Epithelial cell of proximal tubule (primary cell): ENCODE data around the gene HS6ST2. TPM values are rescaled to one million over a fixed set of nuclear protein-coding genes. Genes with fewer than 3 reads are reported as not detected.

Experiments
- DNase-seq: peaks from one replicate; pipeline ENCODE4 v3.0.0-alpha.2; 2011; ENCODE audit warnings: low read depth
- H3K4me3 ChIP-seq: 2 replicates; pipeline ENCODE4 v1.5.1; 2011; ENCODE audit warnings: low read depth, mild to moderate bottlenecking, low read length
- CTCF ChIP-seq: conservative IDR thresholded peaks from 2 replicates; pipeline ENCODE4 v1.5.1; 2012; ENCODE audit warnings: low read depth, mild to moderate bottlenecking, low read length
- total RNA-seq: library from RNA; depleted of rRNA; stranded (reverse); fragments of >200 nt; gene quantifications from 2 replicates; pipeline ENCODE4 v1.2.3, GENCODE V29; 2015

Gene HS6ST2
- total RNA-seq, 1 donor from 2014 or later: 9.2 TPM

GRCh38 chrX:132843363-132843762 lies 115.1 kb downstream of the HS6ST2 start:
- no peak for TF ChIP-seq CTCF
- no peak for DNase-seq
- H3K4me3 ChIP-seq: no peak overlapping the region

- H3K4me3 ChIP-seq: no peak overlapping the region
- no peak for DNase-seq
- no peak for TF ChIP-seq CTCF
These were observed 115.8 kb downstream of the HS6ST2 start for GRCh38 chrX:132842460-132843238.

DNA sequence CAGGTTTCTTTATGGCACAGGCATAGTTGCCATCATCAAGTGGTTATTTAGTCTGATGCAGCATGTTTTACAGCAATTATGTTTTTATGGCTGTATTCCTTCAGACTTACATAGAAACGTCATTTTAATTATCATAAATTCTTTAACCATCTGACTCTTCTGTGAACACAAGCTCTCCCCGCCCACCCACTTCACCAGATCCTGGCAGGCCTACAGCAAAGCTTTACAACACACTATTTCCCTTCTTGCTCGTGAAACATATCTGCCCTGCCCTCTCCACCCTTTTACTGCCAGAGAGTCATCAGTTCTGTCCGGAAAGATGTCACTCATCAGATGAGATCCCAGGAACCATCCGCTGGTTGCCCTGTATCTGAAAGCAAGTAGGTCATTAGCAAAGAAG lies 120.5 kb downstream of the HS6ST2 start:
- no peak for DNase-seq
- no peak for TF ChIP-seq CTCF
- no peak overlapping the region for H3K4me3 ChIP-seq

GRCh38 chrX:132837126-132837525 lies 121.3 kb downstream of the HS6ST2 start:
- DNase-seq: peak; percentile 33
- no peak for TF ChIP-seq CTCF
- H3K4me3 ChIP-seq: no peak overlapping the region

- no peak overlapping the region for H3K4me3 ChIP-seq
- TF ChIP-seq CTCF: no peak
- DNase-seq: no peak
These were observed 122.0 kb downstream of the HS6ST2 start for GRCh38 chrX:132836471-132836870.

DNA sequence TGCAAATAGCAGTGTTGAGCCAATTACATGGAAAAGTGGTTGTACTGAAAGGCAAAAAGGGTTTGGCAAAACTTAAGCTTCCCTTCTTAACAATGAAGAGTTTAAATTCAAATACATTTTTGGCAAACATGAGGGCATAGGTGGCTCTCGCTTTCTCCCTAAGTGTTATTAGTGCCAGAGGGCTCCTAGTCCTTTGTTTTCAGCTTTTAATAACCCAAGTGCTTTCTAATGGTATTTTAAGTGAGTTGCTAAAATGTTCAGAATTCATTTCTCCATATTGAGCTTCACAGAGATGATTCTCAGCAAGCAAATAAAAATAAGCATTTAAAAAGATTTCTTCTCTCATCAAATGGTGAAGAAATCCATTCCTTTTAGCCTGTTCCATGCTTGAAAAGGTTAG lies 123.7 kb downstream of the HS6ST2 start:
- H3K4me3 ChIP-seq: no peak overlapping the region
- no peak for TF ChIP-seq CTCF
- no peak for DNase-seq

- no peak for DNase-seq
- no peak for TF ChIP-seq CTCF
- H3K4me3 ChIP-seq: no peak overlapping the region
These were observed 124.3 kb downstream of the HS6ST2 start for GRCh38 chrX:132834109-132834508.
